H9 (cell line): ENCODE data around the gene SLC1A4. TPM values are rescaled to one million over a fixed set of nuclear protein-coding genes. Genes with fewer than 3 reads are reported as not detected.

Source experiments
- DNase-seq: peaks from one replicate; pipeline ENCODE4 v3.0.0-alpha.2; 2017
- H2AFZ ChIP-seq: one replicate; pipeline ENCODE4 v1.6.1; 2013; ENCODE audit warnings: mild to moderate bottlenecking, low read length, control low read depth, moderate library complexity
- H2AK5ac ChIP-seq: 2 replicates; pipeline ENCODE4 v1.6.1; 2013; ENCODE audit warnings: low read length, control low read depth, mixed read lengths; ENCODE audit not compliant: insufficient read length
- H2BK120ac ChIP-seq: one replicate; pipeline ENCODE4 v1.6.1; 2013; ENCODE audit warnings: low read depth, mild to moderate bottlenecking, low read length, control low read depth, inconsistent platforms; ENCODE audit not compliant: poor library complexity, severe bottlenecking
- H2BK12ac ChIP-seq: 2 replicates; pipeline ENCODE4 v1.6.1; 2013; ENCODE audit warnings: low read length, control low read depth, mixed read lengths, low read depth; ENCODE audit not compliant: insufficient read length
- H2BK15ac ChIP-seq: 2 replicates; pipeline ENCODE4 v1.6.1; 2013; ENCODE audit warnings: low read depth, low read length, control low read depth
- H2BK20ac ChIP-seq: one replicate; pipeline ENCODE4 v1.6.1; 2013; ENCODE audit warnings: low read depth, mild to moderate bottlenecking, low read length, control low read depth, inconsistent platforms; ENCODE audit not compliant: poor library complexity, severe bottlenecking
- H2BK5ac ChIP-seq: 2 replicates; pipeline ENCODE4 v1.6.1; 2013; ENCODE audit warnings: low read length, control low read depth, mixed read lengths; ENCODE audit not compliant: insufficient read length
- H3K14ac ChIP-seq: 2 replicates; pipeline ENCODE4 v1.6.1; 2013; ENCODE audit warnings: low read length, control low read depth; ENCODE audit not compliant: insufficient read depth
- H3K18ac ChIP-seq: 2 replicates; pipeline ENCODE4 v1.6.1; 2013; ENCODE audit warnings: low read depth, mild to moderate bottlenecking, mixed read lengths, low read length, control low read depth; ENCODE audit not compliant: insufficient read length
- H3K23ac ChIP-seq: 2 replicates; pipeline ENCODE4 v1.6.1; 2013; ENCODE audit warnings: low read length, control low read depth, mixed read lengths, low read depth; ENCODE audit not compliant: insufficient read length
- H3K23me2 ChIP-seq: 2 replicates; pipeline ENCODE4 v1.6.1; 2013; ENCODE audit warnings: low read depth, mild to moderate bottlenecking, mixed read lengths, low read length, control low read depth; ENCODE audit not compliant: insufficient read length, poor library complexity, severe bottlenecking
- H3K27ac ChIP-seq: 2 replicates; pipeline ENCODE4 v1.5.1; 2013; ENCODE audit warnings: low read length, control low read depth, mixed read lengths, low read depth; ENCODE audit not compliant: insufficient read length
- H3K27me3 ChIP-seq: 2 replicates; pipeline ENCODE4 v1.6.1; 2013; ENCODE audit warnings: low read length, control low read depth, inconsistent platforms; ENCODE audit not compliant: insufficient read depth
- H3K4ac ChIP-seq: 2 replicates; pipeline ENCODE4 v1.6.1; 2013; ENCODE audit warnings: low read depth, mild to moderate bottlenecking, control low read depth, inconsistent platforms, low read length, moderate library complexity
- H3K4me1 ChIP-seq: 2 replicates; pipeline ENCODE4 v1.6.1; 2013; ENCODE audit warnings: low read length, control low read depth, inconsistent platforms; ENCODE audit not compliant: insufficient read depth
- H3K4me2 ChIP-seq: 2 replicates; pipeline ENCODE4 v1.6.1; 2013; ENCODE audit warnings: low read length, control low read depth, mixed read lengths; ENCODE audit not compliant: insufficient read length, insufficient read depth
- H3K56ac ChIP-seq: 2 replicates; pipeline ENCODE4 v1.6.1; 2013; ENCODE audit warnings: low read depth, mild to moderate bottlenecking, mixed read lengths, low read length, control low read depth; ENCODE audit not compliant: insufficient read length
- H3K79me1 ChIP-seq: 2 replicates; pipeline ENCODE4 v1.6.1; 2013; ENCODE audit warnings: low read depth, mild to moderate bottlenecking, moderate library complexity, low read length, control low read depth, inconsistent platforms; ENCODE audit not compliant: insufficient read depth, poor library complexity, severe bottlenecking
- H3K79me2 ChIP-seq: 2 replicates; pipeline ENCODE4 v1.6.1; 2013; ENCODE audit warnings: low read length, control low read depth, inconsistent platforms; ENCODE audit not compliant: insufficient read depth
- H3K9ac ChIP-seq: 2 replicates; pipeline ENCODE4 v1.6.1; 2013; ENCODE audit warnings: low read length, control low read depth, mixed read lengths; ENCODE audit not compliant: insufficient read length; ENCODE audit errors: extremely low read depth
- H3K9me3 ChIP-seq: one replicate; pipeline ENCODE4 v1.6.1; 2013; ENCODE audit warnings: low read depth, low read length, inconsistent platforms; ENCODE audit not compliant: control insufficient read depth
- H3T11ph ChIP-seq: one replicate; pipeline ENCODE4 v1.6.1; 2013; ENCODE audit warnings: mild to moderate bottlenecking, low read length, control low read depth, inconsistent platforms
- H4K20me1 ChIP-seq: one replicate; pipeline ENCODE4 v1.6.1; 2013; ENCODE audit not compliant: control insufficient read depth, insufficient read length, insufficient read depth
- H4K5ac ChIP-seq: 2 replicates; pipeline ENCODE4 v1.6.1; 2013; ENCODE audit warnings: low read depth, mild to moderate bottlenecking, mixed read lengths, low read length, control low read depth; ENCODE audit not compliant: insufficient read length
- H4K8ac ChIP-seq: replicated peaks from 2 replicates; pipeline ENCODE4 v1.6.1; 2013; ENCODE audit warnings: low read length, control low read depth, mixed read lengths, low read depth; ENCODE audit not compliant: insufficient read length
- H4K91ac ChIP-seq: 2 replicates; pipeline ENCODE4 v1.6.1; 2013; ENCODE audit warnings: low read depth, mild to moderate bottlenecking, moderate library complexity, mixed read lengths, low read length, control low read depth; ENCODE audit not compliant: insufficient read length
- H3K27ac Mint-ChIP-seq, 3 experiments: 2 replicates in 2 of 3; 3 replicates in 1 of 3; pipeline ENCODE4 v1.8.0; 2020 to 2021; ENCODE audit warnings: mixed read lengths in 3 of 3, mild to moderate bottlenecking in 1 of 3, moderate library complexity in 1 of 3
- H3K27me3 Mint-ChIP-seq: 2 replicates; pipeline ENCODE4 v1.8.0; 2021; ENCODE audit warnings: low read depth, mild to moderate bottlenecking, moderate library complexity, mixed read lengths
- H3K36me3 Mint-ChIP-seq, 3 experiments: 2 replicates in 2 of 3; 3 replicates in 1 of 3; pipeline ENCODE4 v1.8.0; 2020 to 2021; ENCODE audit warnings: low read depth in 3 of 3, mixed read lengths in 3 of 3; ENCODE audit not compliant: insufficient read depth in 1 of 3
- H3K4me1 Mint-ChIP-seq, 2 experiments: 2 replicates each; pipeline ENCODE4 v1.8.0; 2020; ENCODE audit warnings: mixed read lengths in 2 of 2
- H3K4me3 Mint-ChIP-seq, 2 experiments: 2 replicates in 1 of 2; 3 replicates in 1 of 2; pipeline ENCODE4 v1.8.0; 2020 to 2021; ENCODE audit warnings: mild to moderate bottlenecking in 2 of 2, mixed read lengths in 2 of 2, moderate library complexity in 1 of 2
- H3K9me3 Mint-ChIP-seq, 2 experiments: 2 replicates in 1 of 2; 3 replicates in 1 of 2; pipeline ENCODE4 v1.8.0; 2020; ENCODE audit warnings: mild to moderate bottlenecking in 2 of 2, mixed read lengths in 2 of 2, moderate library complexity in 1 of 2
- CTCF ChIP-seq: fragments of 200-600 bp; sonication (generic); conservative IDR thresholded peaks from 3 replicates; pipeline ENCODE4 v1.8.0; 2021; ENCODE audit warnings: antibody characterized with exemption, mild to moderate bottlenecking
- WGBS: extraction: QIAGEN DNeasy Blood & Tissue Kit; methylation state at CpG from one replicate; pipeline ENCODE4 v1.1.7; 2013; ENCODE audit warnings: missing lambda C conversion rate, low lambda C conversion rate, mixed read lengths; ENCODE audit not compliant: insufficient read length; ENCODE audit errors: extremely low coverage; 5-methylcytosine and 5-hydroxymethylcytosine counted together
- total RNA-seq: library from RNA; stranded (reverse); gene quantifications from 2 replicates; pipeline ENCODE4 v1.2.1, GENCODE V29; 2021

The SLC1A4 gene
- total RNA-seq, 1 experiment from 2014 or later, result 1.9 TPM

GRCh38 chr2:65035351-65035943, 46.2 kb downstream of the SLC1A4 start:
- Histone ChIP-seq H2BK120ac (no peak overlapping the region), H2BK15ac (no peak overlapping the region), H4K91ac (no peak overlapping the region), H2BK20ac (no peak overlapping the region), H3T11ph (no peak overlapping the region), H3K14ac (no peak overlapping the region), H2BK5ac (no peak overlapping the region), H3K79me1 (no peaks in the 10 kb centered on the region), H3K4me1 (peaks cover 7% of the 10 kb centered on the region), H3K23me2 (no peaks in the 10 kb centered on the region), H3K4ac (no peak overlapping the region), H2AFZ (no peak overlapping the region), H3K27ac (no peak overlapping the region), H3K9ac (no peak overlapping the region), H3K79me2 (no peaks in the 10 kb centered on the region), H3K9me3 (no peaks in the 10 kb centered on the region), H4K8ac (no peak overlapping the region), H3K18ac (no peak overlapping the region), H2BK12ac (no peak overlapping the region), H3K23ac (no peak overlapping the region), H3K56ac (no peak overlapping the region), H4K20me1 (no peaks in the 10 kb centered on the region), H3K4me2 (no peak overlapping the region), H3K27me3 (no peaks in the 10 kb centered on the region), H4K5ac (no peak overlapping the region), H2AK5ac (no peak overlapping the region)
- Mint-ChIP-seq H3K4me3 (no peak overlapping the region), H3K9me3 (no peaks in the 10 kb centered on the region), H3K36me3 (peaks cover 10 to 28% (median 12%) of the 10 kb centered on the region in 3 experiments), H3K27me3 (peaks cover 2% of the 10 kb centered on the region), H3K4me1 (peaks cover 25 to 36% of the 10 kb centered on the region in 2 experiments), H3K27ac (no peak overlapping the region)
- DNase-seq, result no peak
- WGBS, result no CpG with 5 or more reads among the region's 6 CpGs
- TF ChIP-seq CTCF, result no peak
